K562 (cell line): ENCODE measurements around the gene IL17RC. TPM values are rescaled to one million over a fixed set of nuclear protein-coding genes. Genes with fewer than 3 reads are reported as not detected.

Experiments
- ASH1L ChIP-seq: fragments of 450-650 bp; IDR thresholded peaks from 2 replicates; pipeline ENCODE4 v1.6.1; 2018; ENCODE audit warnings: borderline replicate concordance, mild to moderate bottlenecking, low read depth; ENCODE audit not compliant: partially characterized antibody
- ATF1 ChIP-seq, 2 experiments: fragments of 450-650 bp in 1 of 2; IDR thresholded peaks; 2 replicates each; pipeline ENCODE4 v1.6.1; 2016; ENCODE audit warnings: missing compliant biosample characterization in 1 of 2, missing genetic modification characterization in 1 of 2
- ATF3 ChIP-seq, 2 experiments: fragments of 450-650 bp in 1 of 2; sonication (generic) in 1 of 2; formaldehyde crosslinking in 1 of 2; IDR thresholded peaks in 1 of 2; conservative IDR thresholded peaks in 1 of 2; 2 replicates each; pipeline versions ENCODE4 v1.6.1 to v1.8.1; 2016 to 2023; ENCODE audit warnings: mild to moderate bottlenecking in 2 of 2, moderate library complexity in 2 of 2, inconsistent platforms in 1 of 2, missing genetic modification reagents in 1 of 2
- BCL6 ChIP-seq: fragments of 250-450 bp; sonication (Bioruptor Pico); IDR thresholded peaks from 2 replicates; pipeline ENCODE4 v1.4.0; 2020
- E2F6 ChIP-seq, 2 experiments: IDR thresholded peaks; 2 replicates each; pipeline ENCODE4 v1.6.1; 2011; ENCODE audit warnings: borderline replicate concordance in 1 of 2, control low read depth in 1 of 2, low read depth in 1 of 2, low read length in 1 of 2, mild to moderate bottlenecking in 1 of 2, mixed read lengths in 1 of 2, moderate library complexity in 1 of 2; ENCODE audit not compliant: insufficient read depth in 1 of 2, insufficient read length in 1 of 2, poor library complexity in 1 of 2, severe bottlenecking in 1 of 2; ENCODE audit errors: extremely low read depth in 1 of 2
- ELF2 ChIP-seq: fragments of 250-450 bp; sonication (Bioruptor Pico); IDR thresholded peaks from 2 replicates; pipeline ENCODE4 v1.5.0; 2021; ENCODE audit warnings: mild to moderate bottlenecking
- ESRRA ChIP-seq: fragments of 450-650 bp; IDR thresholded peaks from 2 replicates; pipeline ENCODE4 v1.6.1; 2014; ENCODE audit warnings: low read depth, mild to moderate bottlenecking, moderate library complexity, borderline replicate concordance
- ETV1 ChIP-seq: fragments of 450-650 bp; conservative IDR thresholded peaks from 2 replicates; pipeline ENCODE4 v1.6.1; 2016; ENCODE audit warnings: missing genetic modification characterization, control low read depth, low read depth, missing compliant biosample characterization
- FOS ChIP-seq: IDR thresholded peaks from 3 replicates; pipeline ENCODE4 v1.6.1; 2011; ENCODE audit not compliant: insufficient read length; ENCODE audit errors: extremely low read depth
- GABPB1 ChIP-seq: sonication (generic); formaldehyde crosslinking; IDR thresholded peaks from 2 replicates; pipeline ENCODE4 v1.8.0; 2022; ENCODE audit warnings: mild to moderate bottlenecking, missing genetic modification reagents
- GMEB1 ChIP-seq: fragments of 250-450 bp; sonication (Bioruptor Pico); IDR thresholded peaks from 2 replicates; pipeline ENCODE4 v1.4.0; 2020; ENCODE audit warnings: mild to moderate bottlenecking
- JUN ChIP-seq, 2 experiments: sonication (generic) in 1 of 2; formaldehyde crosslinking in 1 of 2; IDR thresholded peaks; 2 replicates each; pipeline versions ENCODE4 v1.6.1 to v1.8.0; 2012 to 2022; ENCODE audit warnings: borderline replicate concordance in 2 of 2, mild to moderate bottlenecking in 2 of 2, improper control_type of control experiment in 1 of 2, low read depth in 1 of 2, low read length in 1 of 2, missing genetic modification reagents in 1 of 2
- KLF6 ChIP-seq: fragments of 250-450 bp; sonication (Bioruptor Pico); IDR thresholded peaks from 2 replicates; pipeline ENCODE4 v1.4.0; 2020; ENCODE audit warnings: mild to moderate bottlenecking, moderate library complexity, borderline replicate concordance
- PML ChIP-seq: IDR thresholded peaks from 2 replicates; pipeline ENCODE4 v1.6.1; 2012; ENCODE audit warnings: low read length, inconsistent platforms
- SMAD1 ChIP-seq: fragments of 150-350 bp; IDR thresholded peaks from 2 replicates; pipeline ENCODE4 v1.6.1; 2014; ENCODE audit warnings: low read length, low read depth; ENCODE audit not compliant: partially characterized antibody
- THAP7 ChIP-seq: fragments of 250-450 bp; sonication (Bioruptor Pico); IDR thresholded peaks from 2 replicates; pipeline ENCODE4 v1.5.0; 2021
- ZNF133 ChIP-seq: fragments of 250-450 bp; sonication (Bioruptor Pico); IDR thresholded peaks from 2 replicates; pipeline ENCODE4 v1.4.0; 2020; ENCODE audit warnings: mild to moderate bottlenecking
- polyA plus RNA-seq, 8 experiments: library from polyadenylated mRNA; depleted of rRNA in 4 of 8; stranded (reverse) in 5 of 8; unstranded in 3 of 8; fragments of >200 nt; fragmentation: Nextera tagmentation in 2 of 8; fragmentation: Illumina TruSeq in 1 of 8; extraction: Ambion mirVana in 2 of 8; extraction: Trizol in 1 of 8; gene quantifications; 2 replicates each; pipeline versions ENCODE4 v1.2.1 to v1.2.3, GENCODE V29; 2011 to 2014; ENCODE audit warnings: inconsistent platforms in 1 of 8, missing spikeins in 1 of 8
- total RNA-seq, 7 experiments: library from RNA; depleted of rRNA in 6 of 7; stranded (reverse); fragments of >200 nt in 6 of 7; fragmentation: Illumina TruSeq in 2 of 7; extraction: Trizol in 2 of 7; gene quantifications; 2 replicates each; pipeline versions ENCODE4 v1.2.1 to v1.2.3, GENCODE V29; 2011 to 2021; ENCODE audit warnings: low replicate concordance in 1 of 7
- TF ChIP-seq, protein P1 (sequence below): fragments of 450-650 bp; IDR thresholded peaks from 2 replicates; pipeline ENCODE4 v1.6.1; 2017; ENCODE audit warnings: antibody characterized with exemption

Gene IL17RC
- total and polyA plus RNA-seq, 9 of the 15 experiments (the other 6 are each of a cell fraction or from before 2014, with no cell fraction given), result 0.15 to 11.4 (median 7.1) TPM; not detected in 1

GRCh38 chr3:9933561-9934234 is 16.8 kb downstream of the IL17RC start, which contains the start of gene CRELD1 (continued):
- TF ChIP-seq PML, result peak; percentile 63; the same call in 1 of the 2 replicates
- TF ChIP-seq BCL6, result no peak
- peak; percentile 13 for TF ChIP-seq SMAD1
- TF ChIP-seq GMEB1 (CRISPR knock-in tag), result peak; percentile 90
- 0 out of 2 replicates have a peak, but pooled peaks have one; percentile 16 for TF ChIP-seq THAP7 (CRISPR knock-in tag)
- TF ChIP-seq, protein P1, sequence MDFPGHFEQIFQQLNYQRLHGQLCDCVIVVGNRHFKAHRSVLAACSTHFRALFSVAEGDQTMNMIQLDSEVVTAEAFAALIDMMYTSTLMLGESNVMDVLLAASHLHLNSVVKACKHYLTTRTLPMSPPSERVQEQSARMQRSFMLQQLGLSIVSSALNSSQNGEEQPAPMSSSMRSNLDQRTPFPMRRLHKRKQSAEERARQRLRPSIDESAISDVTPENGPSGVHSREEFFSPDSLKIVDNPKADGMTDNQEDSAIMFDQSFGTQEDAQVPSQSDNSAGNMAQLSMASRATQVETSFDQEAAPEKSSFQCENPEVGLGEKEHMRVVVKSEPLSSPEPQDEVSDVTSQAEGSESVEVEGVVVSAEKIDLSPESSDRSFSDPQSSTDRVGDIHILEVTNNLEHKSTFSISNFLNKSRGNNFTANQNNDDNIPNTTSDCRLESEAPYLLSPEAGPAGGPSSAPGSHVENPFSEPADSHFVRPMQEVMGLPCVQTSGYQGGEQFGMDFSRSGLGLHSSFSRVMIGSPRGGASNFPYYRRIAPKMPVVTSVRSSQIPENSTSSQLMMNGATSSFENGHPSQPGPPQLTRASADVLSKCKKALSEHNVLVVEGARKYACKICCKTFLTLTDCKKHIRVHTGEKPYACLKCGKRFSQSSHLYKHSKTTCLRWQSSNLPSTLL, result no peak
- peak; percentile 88 for TF ChIP-seq JUN (IDR thresholded peaks at IDR 0.05; ENCODE audit: borderline replicate concordance, low read depth, low read length)
- peak; percentile 11; the same call in 1 of the 2 replicates for TF ChIP-seq JUN (CRISPR knock-in tag; IDR thresholded peaks at IDR 0.05; ENCODE audit: borderline replicate concordance)
- TF ChIP-seq ASH1L, result peak; percentile 26
- peak; percentile 69 for TF ChIP-seq FOS
- TF ChIP-seq ESRRA, result no peak
- peak; percentile 99 for TF ChIP-seq ATF3 (IDR thresholded peaks at IDR 0.05)
- no peak for TF ChIP-seq ATF3 (CRISPR knock-in tag; conservative IDR thresholded peaks at IDR 0.05)
- no peak for TF ChIP-seq ZNF133
- no peak for TF ChIP-seq KLF6
- peak; percentile 14; the same call in 1 of the 2 replicates for TF ChIP-seq GABPB1 (CRISPR knock-in tag)
- peak; percentile 70 for TF ChIP-seq ATF1 (CRISPR knock-in tag; IDR thresholded peaks at IDR 0.05)
- peak; percentile 96 for TF ChIP-seq ATF1 (tag; IDR thresholded peaks at IDR 0.05)
- TF ChIP-seq E2F6 (IDR thresholded peaks at IDR 0.05; ENCODE audit: borderline replicate concordance in 1 of 2, extremely low read depth in 1 of 2, insufficient read depth in 1 of 2, insufficient read length in 1 of 2, low read depth in 1 of 2, low read length in 1 of 2, poor library complexity in 1 of 2, severe bottlenecking in 1 of 2), result peak; percentile 65 to 83
- TF ChIP-seq ELF2, result peak; percentile 39; the same call in 1 of the 2 replicates
- peak; percentile 87 for TF ChIP-seq ETV1 (tag)
